HL-60 (cell line): ENCODE measurements around the gene GAB4.

ENCODE experiments used
- DNase-seq, 2 experiments: peaks; one replicate each; pipeline ENCODE4 v3.0.0-alpha.2; 2010 to 2020; ENCODE audit warnings: low read depth in 1 of 2, low spot score in 1 of 2
- H3K27ac ChIP-seq: fragments of 250-450 bp; sonication (Bioruptor Pico); replicated peaks from 2 replicates; pipeline ENCODE4 v1.5.1; 2020; ENCODE audit warnings: mild to moderate bottlenecking, moderate library complexity
- H3K27me3 ChIP-seq: fragments of 250-450 bp; sonication (Bioruptor Pico); 2 replicates; pipeline ENCODE4 v1.5.1; 2021; ENCODE audit warnings: mild to moderate bottlenecking, moderate library complexity; ENCODE audit not compliant: insufficient read depth, poor library complexity, severe bottlenecking
- H3K4me3 ChIP-seq: replicated peaks from 2 replicates; pipeline ENCODE4 v1.5.1; 2011; ENCODE audit warnings: mild to moderate bottlenecking, control low read depth, low read length; ENCODE audit not compliant: insufficient read depth
- GABPA ChIP-seq: IDR thresholded peaks from 2 replicates; pipeline ENCODE4 v1.6.1; 2012; ENCODE audit warnings: low read depth
- POLR2AphosphoS5 ChIP-seq: IDR thresholded peaks from 2 replicates; pipeline ENCODE4 v1.6.1; 2012; ENCODE audit warnings: low read depth
- SPI1 ChIP-seq: IDR thresholded peaks from 2 replicates; pipeline ENCODE4 v1.6.1; 2012; ENCODE audit warnings: low read depth, mild to moderate bottlenecking, borderline replicate concordance
- TF ChIP-seq, protein P1 (sequence below): IDR thresholded peaks from one replicate; pipeline ENCODE4 v1.5.1; 2011; ENCODE audit warnings: low read length, control low read depth, inconsistent platforms; ENCODE audit not compliant: insufficient read depth
- TF ChIP-seq, protein P2 (sequence below): IDR thresholded peaks from 2 replicates; pipeline ENCODE4 v1.6.1; 2012; ENCODE audit warnings: low read depth; ENCODE audit not compliant: insufficient replicate concordance

GAB4 gene

DNA sequence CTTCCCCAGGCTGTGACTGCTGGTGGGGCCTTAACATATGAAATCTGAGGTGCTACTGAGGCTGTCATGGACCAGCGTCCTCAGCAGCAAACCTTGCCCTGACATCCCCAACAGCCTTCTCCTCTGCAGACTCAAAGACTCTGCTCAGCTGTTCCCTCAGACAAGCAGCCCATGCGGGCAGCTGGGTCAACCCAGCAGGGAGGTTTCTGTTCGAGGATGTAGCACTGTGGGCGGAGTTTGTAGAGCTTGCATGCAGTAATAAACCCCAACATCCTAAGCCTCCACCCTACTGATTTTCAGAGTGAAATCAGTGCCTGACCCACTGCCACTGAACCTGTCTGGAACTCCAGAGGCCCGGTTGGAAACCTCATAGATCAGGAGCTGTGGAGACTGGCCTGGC lies 94.0 kb downstream of the GAB4 start:
- Histone ChIP-seq H3K27me3 (no peaks in the 10 kb centered on the region), H3K4me3 (no peak overlapping the region), H3K27ac (no peak overlapping the region)
- TF ChIP-seq, protein P1, sequence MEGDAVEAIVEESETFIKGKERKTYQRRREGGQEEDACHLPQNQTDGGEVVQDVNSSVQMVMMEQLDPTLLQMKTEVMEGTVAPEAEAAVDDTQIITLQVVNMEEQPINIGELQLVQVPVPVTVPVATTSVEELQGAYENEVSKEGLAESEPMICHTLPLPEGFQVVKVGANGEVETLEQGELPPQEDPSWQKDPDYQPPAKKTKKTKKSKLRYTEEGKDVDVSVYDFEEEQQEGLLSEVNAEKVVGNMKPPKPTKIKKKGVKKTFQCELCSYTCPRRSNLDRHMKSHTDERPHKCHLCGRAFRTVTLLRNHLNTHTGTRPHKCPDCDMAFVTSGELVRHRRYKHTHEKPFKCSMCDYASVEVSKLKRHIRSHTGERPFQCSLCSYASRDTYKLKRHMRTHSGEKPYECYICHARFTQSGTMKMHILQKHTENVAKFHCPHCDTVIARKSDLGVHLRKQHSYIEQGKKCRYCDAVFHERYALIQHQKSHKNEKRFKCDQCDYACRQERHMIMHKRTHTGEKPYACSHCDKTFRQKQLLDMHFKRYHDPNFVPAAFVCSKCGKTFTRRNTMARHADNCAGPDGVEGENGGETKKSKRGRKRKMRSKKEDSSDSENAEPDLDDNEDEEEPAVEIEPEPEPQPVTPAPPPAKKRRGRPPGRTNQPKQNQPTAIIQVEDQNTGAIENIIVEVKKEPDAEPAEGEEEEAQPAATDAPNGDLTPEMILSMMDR, result no peak
- TF ChIP-seq SPI1 (no peak), POLR2AphosphoS5 (no peak), GABPA (no peak)
- TF ChIP-seq, protein P2, sequence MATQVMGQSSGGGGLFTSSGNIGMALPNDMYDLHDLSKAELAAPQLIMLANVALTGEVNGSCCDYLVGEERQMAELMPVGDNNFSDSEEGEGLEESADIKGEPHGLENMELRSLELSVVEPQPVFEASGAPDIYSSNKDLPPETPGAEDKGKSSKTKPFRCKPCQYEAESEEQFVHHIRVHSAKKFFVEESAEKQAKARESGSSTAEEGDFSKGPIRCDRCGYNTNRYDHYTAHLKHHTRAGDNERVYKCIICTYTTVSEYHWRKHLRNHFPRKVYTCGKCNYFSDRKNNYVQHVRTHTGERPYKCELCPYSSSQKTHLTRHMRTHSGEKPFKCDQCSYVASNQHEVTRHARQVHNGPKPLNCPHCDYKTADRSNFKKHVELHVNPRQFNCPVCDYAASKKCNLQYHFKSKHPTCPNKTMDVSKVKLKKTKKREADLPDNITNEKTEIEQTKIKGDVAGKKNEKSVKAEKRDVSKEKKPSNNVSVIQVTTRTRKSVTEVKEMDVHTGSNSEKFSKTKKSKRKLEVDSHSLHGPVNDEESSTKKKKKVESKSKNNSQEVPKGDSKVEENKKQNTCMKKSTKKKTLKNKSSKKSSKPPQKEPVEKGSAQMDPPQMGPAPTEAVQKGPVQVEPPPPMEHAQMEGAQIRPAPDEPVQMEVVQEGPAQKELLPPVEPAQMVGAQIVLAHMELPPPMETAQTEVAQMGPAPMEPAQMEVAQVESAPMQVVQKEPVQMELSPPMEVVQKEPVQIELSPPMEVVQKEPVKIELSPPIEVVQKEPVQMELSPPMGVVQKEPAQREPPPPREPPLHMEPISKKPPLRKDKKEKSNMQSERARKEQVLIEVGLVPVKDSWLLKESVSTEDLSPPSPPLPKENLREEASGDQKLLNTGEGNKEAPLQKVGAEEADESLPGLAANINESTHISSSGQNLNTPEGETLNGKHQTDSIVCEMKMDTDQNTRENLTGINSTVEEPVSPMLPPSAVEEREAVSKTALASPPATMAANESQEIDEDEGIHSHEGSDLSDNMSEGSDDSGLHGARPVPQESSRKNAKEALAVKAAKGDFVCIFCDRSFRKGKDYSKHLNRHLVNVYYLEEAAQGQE, result no peak
- no peak for DNase-seq

DNA sequence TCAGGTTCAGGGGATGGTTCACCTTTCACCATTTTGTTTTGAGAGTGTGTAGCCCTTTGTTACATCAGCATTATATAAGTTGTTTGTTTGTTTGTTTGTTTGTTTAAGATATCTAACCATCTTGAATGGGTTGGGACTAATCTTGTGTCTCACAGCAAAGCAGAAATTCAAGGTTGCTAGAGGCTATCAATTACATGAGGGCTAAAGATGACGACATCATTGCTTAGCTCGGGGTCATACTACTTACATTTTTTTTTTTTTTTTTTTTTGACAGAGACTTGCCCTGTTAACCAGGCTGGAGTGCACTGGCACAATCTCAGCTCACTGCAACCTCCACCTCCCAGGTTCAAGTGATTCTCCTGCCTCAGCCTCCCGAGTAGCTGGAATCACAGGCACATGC lies 95.7 kb downstream of the GAB4 start:
- no peak for DNase-seq
- no peak overlapping the region for H3K27ac ChIP-seq
- no peaks in the 10 kb centered on the region for H3K27me3 ChIP-seq
- TF ChIP-seq, protein P1, result no peak
- TF ChIP-seq GABPA, result no peak
- TF ChIP-seq, protein P2, result no peak
- TF ChIP-seq SPI1, result no peak
- TF ChIP-seq POLR2AphosphoS5, result no peak
- no peak overlapping the region for H3K4me3 ChIP-seq
